WERI-Rb-1 (cell line): ENCODE results near the gene AHRR.

Source experiments
- DNase-seq: peaks from one replicate; pipeline ENCODE4 v3.0.0-alpha.2; 2020
- H3K27ac ChIP-seq: fragments of 250-450 bp; sonication (Bioruptor Pico); 2 replicates; pipeline ENCODE4 v1.5.1; 2020; ENCODE audit warnings: mild to moderate bottlenecking, moderate library complexity
- H3K27me3 ChIP-seq: fragments of 250-450 bp; sonication (Bioruptor Pico); 2 replicates; pipeline ENCODE4 v1.5.1; 2021; ENCODE audit warnings: mild to moderate bottlenecking, low read depth, moderate library complexity; ENCODE audit not compliant: insufficient read depth, severe bottlenecking
- H3K36me3 ChIP-seq: fragments of 250-450 bp; sonication (Bioruptor Pico); 2 replicates; pipeline ENCODE4 v1.5.1; 2020; ENCODE audit warnings: mild to moderate bottlenecking, moderate library complexity
- H3K4me3 ChIP-seq: 2 replicates; pipeline ENCODE4 v1.5.1; 2011; ENCODE audit warnings: low read depth, mild to moderate bottlenecking, control low read depth, low read length
- H3K9me3 ChIP-seq: fragments of 250-450 bp; sonication (Bioruptor Pico); 2 replicates; pipeline ENCODE4 v1.5.1; 2021; ENCODE audit warnings: mild to moderate bottlenecking, moderate library complexity; ENCODE audit not compliant: severe bottlenecking
- TF ChIP-seq, protein P1 (sequence below): IDR thresholded peaks from 2 replicates; pipeline ENCODE4 v1.5.1; 2011; ENCODE audit warnings: low read depth, mild to moderate bottlenecking, control low read depth, inconsistent platforms, low read length

AHRR gene

GRCh38 chr5:432928-433791 is 111.6 kb downstream of the AHRR start:
- Histone ChIP-seq H3K27ac (no peak overlapping the region), H3K4me3 (no peak overlapping the region), H3K36me3 (no peaks in the 10 kb centered on the region), H3K9me3 (no peaks in the 10 kb centered on the region), H3K27me3 (no peaks in the 10 kb centered on the region)
- TF ChIP-seq, protein P1, sequence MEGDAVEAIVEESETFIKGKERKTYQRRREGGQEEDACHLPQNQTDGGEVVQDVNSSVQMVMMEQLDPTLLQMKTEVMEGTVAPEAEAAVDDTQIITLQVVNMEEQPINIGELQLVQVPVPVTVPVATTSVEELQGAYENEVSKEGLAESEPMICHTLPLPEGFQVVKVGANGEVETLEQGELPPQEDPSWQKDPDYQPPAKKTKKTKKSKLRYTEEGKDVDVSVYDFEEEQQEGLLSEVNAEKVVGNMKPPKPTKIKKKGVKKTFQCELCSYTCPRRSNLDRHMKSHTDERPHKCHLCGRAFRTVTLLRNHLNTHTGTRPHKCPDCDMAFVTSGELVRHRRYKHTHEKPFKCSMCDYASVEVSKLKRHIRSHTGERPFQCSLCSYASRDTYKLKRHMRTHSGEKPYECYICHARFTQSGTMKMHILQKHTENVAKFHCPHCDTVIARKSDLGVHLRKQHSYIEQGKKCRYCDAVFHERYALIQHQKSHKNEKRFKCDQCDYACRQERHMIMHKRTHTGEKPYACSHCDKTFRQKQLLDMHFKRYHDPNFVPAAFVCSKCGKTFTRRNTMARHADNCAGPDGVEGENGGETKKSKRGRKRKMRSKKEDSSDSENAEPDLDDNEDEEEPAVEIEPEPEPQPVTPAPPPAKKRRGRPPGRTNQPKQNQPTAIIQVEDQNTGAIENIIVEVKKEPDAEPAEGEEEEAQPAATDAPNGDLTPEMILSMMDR = no peak
- DNase-seq = no peak

- TF ChIP-seq, protein P1 = no peak
- DNase-seq = no peak
- Histone ChIP-seq H3K27me3 (no peaks in the 10 kb centered on the region), H3K4me3 (no peak overlapping the region), H3K9me3 (no peaks in the 10 kb centered on the region), H3K36me3 (no peaks in the 10 kb centered on the region), H3K27ac (no peak overlapping the region)
Measured at GRCh38 chr5:433836-434235, 112.3 kb downstream of the AHRR start.

- H3K27ac ChIP-seq = no peak overlapping the region
- H3K27me3 ChIP-seq = no peaks in the 10 kb centered on the region
- TF ChIP-seq, protein P1 = no peak
- no peak for DNase-seq
- no peaks in the 10 kb centered on the region for H3K9me3 ChIP-seq
- H3K36me3 ChIP-seq = no peaks in the 10 kb centered on the region
- no peak overlapping the region for H3K4me3 ChIP-seq
Measured at GRCh38 chr5:434443-435146, 113.1 kb downstream of the AHRR start.

DNA sequence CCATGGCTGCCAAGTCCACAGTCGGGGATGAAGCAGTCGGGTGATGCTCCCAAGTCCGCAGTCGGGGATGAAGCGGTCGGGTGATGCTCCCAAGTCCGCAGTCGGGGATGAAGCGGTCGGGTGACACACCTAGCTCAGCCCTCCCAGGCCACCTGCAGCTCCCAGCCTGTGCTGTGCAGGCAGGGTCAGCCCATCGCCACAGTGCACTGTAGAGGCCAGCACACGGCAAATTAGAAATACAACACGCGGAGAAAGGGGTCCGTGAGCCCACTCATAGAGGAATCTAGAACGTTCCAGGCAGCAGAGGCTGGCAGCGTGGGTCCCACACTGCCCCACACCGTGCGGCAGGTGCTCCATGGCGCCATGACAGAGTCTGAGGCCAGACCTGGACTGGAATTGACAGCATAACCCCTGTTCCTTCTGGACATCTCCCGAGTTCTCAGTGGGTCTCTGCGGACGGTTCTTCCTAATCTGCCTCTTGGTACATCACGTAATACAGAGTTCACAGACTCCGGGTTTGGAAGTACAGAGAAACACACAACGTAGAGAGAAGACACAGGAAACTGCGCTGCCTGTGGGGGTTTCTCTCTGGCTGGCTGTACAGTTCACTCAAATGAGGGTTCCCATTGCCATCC is 113.8 kb downstream of the AHRR start:
- TF ChIP-seq, protein P1 = no peak
- Histone ChIP-seq H3K36me3 (no peaks in the 10 kb centered on the region), H3K27ac (no peak overlapping the region), H3K4me3 (no peak overlapping the region), H3K27me3 (no peaks in the 10 kb centered on the region), H3K9me3 (no peaks in the 10 kb centered on the region)
- DNase-seq = peak; percentile 6

DNA sequence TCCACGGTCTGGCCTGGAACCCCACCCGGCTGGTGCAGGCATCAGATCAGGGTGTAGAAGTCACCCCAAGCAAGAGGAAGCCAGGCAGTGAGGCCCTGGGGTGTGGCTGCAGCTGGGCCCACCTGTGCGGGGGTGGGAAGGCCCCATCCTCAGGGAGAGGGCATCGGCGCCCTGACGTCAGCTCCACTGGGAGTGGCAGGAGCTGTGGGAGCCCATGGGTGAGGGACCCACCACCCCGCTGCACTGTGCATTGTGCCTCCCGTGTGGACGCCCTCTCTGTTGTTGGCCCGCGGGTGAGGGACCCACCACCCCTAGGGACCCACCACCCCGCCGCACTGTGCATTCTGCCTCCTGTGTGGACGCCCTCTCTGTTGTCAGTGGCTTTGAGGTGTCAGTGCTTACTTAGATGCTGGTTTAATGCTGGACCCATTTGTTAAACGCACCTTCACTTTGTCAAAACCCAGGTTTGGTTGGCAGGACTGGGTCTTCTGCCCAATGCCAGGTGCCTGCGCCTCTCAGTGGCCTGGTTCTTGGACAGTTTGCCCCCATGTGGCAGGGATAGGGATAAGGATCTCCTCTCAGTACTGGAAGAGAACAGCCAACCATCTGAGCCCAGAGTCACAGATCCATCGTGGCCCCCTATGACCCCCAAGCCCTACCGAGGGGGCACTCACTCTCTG is 114.6 kb downstream of the AHRR start:
- no peaks in the 10 kb centered on the region for H3K9me3 ChIP-seq
- H3K27me3 ChIP-seq = no peaks in the 10 kb centered on the region
- DNase-seq = peak; percentile 59
- TF ChIP-seq, protein P1 = peak; percentile 78
- no peak overlapping the region for H3K27ac ChIP-seq
- no peak overlapping the region for H3K4me3 ChIP-seq
- H3K36me3 ChIP-seq = no peaks in the 10 kb centered on the region
